HFF-Myc (cell line): Measurements from ENCODE around the gene RSPO1.

Experiments
- DNase-seq: peaks from one replicate; pipeline ENCODE4 v3.0.0-alpha.2; 2011; ENCODE audit warnings: low read depth; ENCODE audit errors: extremely low read depth
- H3K4me3 ChIP-seq: replicated peaks from 2 replicates; pipeline ENCODE4 v1.5.1; 2011; ENCODE audit warnings: low read depth, mild to moderate bottlenecking, control low read depth, low read length
- TF ChIP-seq, protein P1 (sequence below): IDR thresholded peaks from 2 replicates; pipeline ENCODE4 v1.5.1; 2012; ENCODE audit warnings: mild to moderate bottlenecking, low read depth, low read length, control low read depth; ENCODE audit errors: missing control alignments

Gene RSPO1

GRCh38 chr1:37622131-37622530 is 12.6 kb downstream of the RSPO1 start:
- TF ChIP-seq, protein P1, sequence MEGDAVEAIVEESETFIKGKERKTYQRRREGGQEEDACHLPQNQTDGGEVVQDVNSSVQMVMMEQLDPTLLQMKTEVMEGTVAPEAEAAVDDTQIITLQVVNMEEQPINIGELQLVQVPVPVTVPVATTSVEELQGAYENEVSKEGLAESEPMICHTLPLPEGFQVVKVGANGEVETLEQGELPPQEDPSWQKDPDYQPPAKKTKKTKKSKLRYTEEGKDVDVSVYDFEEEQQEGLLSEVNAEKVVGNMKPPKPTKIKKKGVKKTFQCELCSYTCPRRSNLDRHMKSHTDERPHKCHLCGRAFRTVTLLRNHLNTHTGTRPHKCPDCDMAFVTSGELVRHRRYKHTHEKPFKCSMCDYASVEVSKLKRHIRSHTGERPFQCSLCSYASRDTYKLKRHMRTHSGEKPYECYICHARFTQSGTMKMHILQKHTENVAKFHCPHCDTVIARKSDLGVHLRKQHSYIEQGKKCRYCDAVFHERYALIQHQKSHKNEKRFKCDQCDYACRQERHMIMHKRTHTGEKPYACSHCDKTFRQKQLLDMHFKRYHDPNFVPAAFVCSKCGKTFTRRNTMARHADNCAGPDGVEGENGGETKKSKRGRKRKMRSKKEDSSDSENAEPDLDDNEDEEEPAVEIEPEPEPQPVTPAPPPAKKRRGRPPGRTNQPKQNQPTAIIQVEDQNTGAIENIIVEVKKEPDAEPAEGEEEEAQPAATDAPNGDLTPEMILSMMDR: no peak
- no peak overlapping the region for H3K4me3 ChIP-seq
- no peak for DNase-seq

DNA sequence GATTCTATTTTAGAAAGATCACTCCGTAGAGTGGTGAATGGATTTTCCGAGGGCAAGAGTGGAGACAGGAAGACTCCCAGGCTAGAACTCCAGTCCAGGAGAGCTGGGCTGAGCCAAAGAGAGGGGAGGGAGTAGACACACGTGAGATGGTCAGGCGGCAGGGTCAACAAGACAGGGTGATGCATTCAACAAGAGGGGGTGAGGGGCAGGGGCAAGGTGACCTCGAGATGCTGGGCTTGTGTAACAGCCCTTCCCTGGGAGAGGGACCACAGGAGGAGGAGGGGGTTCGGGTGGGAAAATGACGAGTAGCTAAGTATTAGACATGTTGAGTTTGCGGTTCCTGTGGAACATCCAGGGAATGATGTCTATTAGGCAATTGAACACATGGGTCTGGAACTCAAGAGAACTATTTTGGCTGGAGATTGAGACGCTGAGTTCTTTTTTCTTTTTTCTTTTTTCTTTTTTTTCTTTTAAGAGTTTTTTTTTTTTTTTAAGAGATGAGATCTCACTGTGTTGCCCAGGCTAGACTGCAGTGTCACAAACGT is 13.3 kb downstream of the RSPO1 start:
- H3K4me3 ChIP-seq: no peak overlapping the region
- DNase-seq: no peak
- TF ChIP-seq, protein P1: no peak

GRCh38 chr1:37620707-37621106 is 14.0 kb downstream of the RSPO1 start:
- H3K4me3 ChIP-seq: no peak overlapping the region
- DNase-seq: no peak
- TF ChIP-seq, protein P1: no peak

DNA sequence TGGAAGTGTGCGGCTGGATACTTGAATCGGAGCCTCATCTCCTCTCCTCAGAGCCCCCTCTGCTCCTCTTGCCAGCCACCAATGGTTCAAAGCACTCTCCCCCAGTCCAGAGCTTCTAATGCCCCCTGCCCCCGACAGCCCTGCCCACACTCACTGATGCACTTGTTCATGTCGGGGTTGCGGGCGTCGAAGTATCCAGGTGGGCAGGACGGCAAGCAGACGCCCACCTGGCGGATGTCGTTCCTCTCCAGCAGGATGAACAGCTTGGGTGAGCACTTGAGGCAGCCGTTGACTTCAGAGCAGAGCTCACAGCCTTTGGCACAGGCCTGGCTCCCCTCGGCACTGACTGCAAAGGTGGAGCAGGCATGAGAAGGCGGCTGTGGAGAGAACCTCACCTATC is 18.4 kb downstream of the RSPO1 start:
- TF ChIP-seq, protein P1: no peak
- no peak for DNase-seq
- no peak overlapping the region for H3K4me3 ChIP-seq

DNA sequence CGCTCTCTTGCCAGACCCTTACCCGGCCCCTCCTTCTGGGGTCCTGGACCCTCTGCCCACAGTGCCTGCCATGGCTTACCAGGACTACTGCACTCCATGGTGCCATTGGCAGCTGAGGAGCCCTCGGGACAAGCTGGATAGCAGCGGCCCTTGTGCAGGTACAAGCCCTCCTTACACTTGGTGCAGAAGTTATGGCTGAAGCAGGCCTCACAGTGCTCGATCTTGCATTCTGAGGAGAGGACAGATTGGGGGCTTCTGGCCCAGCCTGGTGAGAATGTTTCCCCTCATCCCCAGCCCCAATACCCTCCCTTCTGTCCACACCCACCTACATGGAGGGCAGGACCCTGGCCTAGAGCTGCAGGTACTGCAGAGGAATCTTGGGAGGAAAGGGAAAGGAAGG is 20.6 kb downstream of the RSPO1 start:
- TF ChIP-seq, protein P1: no peak
- no peak overlapping the region for H3K4me3 ChIP-seq
- DNase-seq: no peak

DNA sequence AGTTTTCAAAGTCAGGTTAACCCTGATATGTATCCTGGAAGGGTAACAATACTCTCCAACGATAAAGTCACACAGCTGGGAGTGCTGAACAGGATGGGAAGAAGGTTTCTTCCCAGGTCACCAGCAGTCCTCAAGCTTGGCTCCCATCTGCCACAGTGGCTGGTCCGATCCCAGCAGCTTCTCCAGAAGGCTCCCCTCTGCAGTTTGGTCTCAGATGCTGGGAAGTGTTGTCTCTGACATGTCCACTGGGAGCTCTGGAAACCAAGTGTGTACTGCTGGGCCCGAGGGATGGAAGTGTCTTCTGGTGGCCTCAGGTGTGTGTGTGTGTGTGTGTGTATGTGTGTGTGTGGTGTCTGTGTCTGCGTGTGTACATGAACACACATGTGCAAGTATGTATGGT is 22.5 kb downstream of the RSPO1 start:
- no peak overlapping the region for H3K4me3 ChIP-seq
- DNase-seq: no peak
- TF ChIP-seq, protein P1: no peak

DNA sequence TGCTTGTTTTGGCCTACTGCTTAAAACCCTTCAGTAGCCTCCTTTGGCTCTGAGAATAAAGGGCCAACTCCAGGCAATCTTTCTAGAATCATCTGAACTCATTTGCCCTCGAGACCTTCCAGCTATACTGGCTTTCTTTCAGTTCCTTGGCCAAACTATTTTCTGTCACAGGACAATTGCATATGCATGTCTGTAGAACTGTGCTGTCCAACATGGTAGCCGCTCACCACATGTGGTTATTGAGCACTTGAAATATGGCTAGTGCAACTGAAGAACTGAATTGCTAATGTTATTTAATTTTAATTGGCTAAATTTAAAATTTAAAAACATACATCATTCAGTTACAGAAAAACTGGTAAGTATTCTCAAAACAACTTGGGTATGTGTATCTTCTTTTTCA is 24.7 kb downstream of the RSPO1 start:
- no peak for DNase-seq
- H3K4me3 ChIP-seq: no peak overlapping the region
- TF ChIP-seq, protein P1: no peak
